Activated CD4-positive, alpha-beta T cell treated with anti-CD3 and anti-CD28 coated beads, Interleukin-2, amount 50 U/mL, for 48 hours (primary cell): Measurements from ENCODE around the gene GAS2L3.
"Not testable (repeated sequence)": the region's sequence is repeated elsewhere in the genome, so short reads cannot be mapped to it uniquely, and the experiment has no call there.

Experiments
- DNase-seq, 2 experiments: peaks; one replicate each; pipeline ENCODE4 v3.0.0-alpha.2; 2020

The GAS2L3 gene

DNA sequence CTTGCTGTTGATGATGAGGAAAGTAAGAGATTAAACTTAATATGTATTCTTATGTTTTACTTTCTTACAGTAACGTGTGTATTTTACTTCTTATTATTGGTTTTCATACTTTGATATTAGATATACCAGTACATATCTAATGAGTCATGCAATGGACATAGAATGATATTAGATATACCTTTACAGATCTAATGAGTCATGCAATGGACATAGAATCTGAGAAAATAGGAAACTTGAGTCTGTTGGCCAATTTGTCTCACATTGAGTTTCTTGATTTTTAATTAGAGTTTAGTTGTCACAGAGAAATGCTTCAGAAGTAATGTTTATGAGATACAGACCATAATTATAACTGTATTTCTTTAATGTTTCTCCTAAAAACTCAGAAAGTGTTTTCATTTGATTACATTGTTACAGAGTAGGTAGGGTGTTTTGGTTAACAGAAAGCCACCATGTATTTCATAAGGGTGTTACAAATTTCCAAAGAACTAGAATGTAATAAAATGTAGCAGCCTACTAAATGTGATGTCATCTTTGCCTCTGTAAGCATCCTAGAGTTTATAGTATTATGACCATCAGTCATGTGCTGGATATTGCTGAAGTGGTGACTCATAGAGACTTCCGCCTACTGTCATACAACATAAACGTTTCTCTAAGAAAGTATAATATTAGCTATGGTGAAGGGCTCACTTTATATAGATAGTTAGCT lies 3.0 kb downstream of the GAS2L3 start:
- DNase-seq = no peak

DNA sequence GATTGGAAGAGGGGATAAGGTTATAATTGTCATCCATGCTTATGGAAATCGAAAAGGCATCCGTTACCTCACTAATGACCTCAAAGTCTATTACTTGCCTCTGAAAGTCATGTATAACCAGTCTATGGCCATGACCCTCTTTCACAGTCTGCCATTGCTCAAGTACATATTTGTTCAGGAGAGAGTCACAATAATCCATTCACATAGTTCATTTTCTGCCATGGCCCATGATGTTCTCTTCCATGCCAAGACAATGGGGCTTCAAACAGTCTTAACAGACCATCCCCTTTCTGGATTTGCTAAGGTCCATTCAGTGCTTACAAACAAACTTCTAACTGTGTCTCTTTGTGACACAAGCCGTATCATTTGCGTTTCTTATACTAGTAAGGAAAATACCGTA lies 5.4 kb downstream of the GAS2L3 start:
- no peak for DNase-seq

DNA sequence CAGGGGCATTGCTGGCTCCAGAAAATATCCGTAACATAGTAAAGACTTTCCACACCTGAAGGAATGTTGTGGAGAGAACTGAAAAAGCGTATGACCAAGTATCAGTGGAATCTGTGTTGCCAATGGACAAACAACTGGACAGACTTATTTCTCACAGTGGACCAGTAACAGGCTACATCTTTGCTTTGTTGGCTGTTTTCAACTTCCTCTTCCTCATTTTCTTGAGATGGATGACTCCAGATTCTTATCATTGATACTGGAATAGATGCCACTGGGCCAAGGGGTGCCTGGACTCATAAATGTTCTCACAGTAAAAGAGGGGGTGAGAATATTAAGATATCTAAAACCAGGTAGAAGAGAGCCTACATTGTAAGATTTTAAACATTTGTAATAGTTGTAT lies 6.4 kb downstream of the GAS2L3 start:
- no peak for DNase-seq

DNA sequence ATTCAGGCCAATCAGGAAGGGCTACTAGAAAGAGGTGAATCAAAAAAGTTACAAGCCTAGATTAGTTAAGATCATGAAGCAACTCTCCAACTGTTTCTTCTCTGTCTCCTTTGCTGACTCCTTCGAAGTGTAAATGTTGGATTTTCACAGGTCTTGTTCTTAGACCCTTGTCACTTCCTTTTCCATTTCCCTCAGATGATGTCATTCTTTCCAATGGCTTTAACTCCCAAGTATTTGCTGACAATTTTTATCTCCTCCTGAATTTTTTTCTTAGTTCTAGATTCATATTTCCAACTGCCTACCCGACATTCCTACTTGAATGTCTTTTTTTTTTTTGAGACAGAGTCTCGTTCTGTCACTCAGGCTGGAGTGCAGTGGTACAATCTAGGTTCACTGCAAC lies 10.8 kb downstream of the GAS2L3 start:
- DNase-seq = no peak

DNA sequence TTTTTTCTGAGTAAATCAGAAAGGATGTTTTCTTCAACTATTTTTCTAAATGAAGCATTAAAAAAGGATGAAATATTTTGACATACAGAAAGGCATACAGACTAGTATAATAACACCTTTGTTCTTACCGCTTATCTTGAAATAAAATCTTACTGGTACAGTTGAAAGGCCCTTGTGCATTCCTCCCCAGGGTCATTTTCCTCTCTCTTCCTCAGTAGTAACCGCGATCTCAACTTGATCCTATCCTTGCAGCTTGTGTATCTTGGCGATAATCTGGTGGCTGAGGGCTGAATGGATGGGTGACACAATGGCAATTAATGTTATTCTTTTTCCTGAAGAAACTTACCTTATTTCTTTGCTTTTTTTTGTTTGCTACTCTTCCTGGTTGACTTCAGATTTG lies 18.5 kb downstream of the GAS2L3 start:
- DNase-seq = no peak

DNA sequence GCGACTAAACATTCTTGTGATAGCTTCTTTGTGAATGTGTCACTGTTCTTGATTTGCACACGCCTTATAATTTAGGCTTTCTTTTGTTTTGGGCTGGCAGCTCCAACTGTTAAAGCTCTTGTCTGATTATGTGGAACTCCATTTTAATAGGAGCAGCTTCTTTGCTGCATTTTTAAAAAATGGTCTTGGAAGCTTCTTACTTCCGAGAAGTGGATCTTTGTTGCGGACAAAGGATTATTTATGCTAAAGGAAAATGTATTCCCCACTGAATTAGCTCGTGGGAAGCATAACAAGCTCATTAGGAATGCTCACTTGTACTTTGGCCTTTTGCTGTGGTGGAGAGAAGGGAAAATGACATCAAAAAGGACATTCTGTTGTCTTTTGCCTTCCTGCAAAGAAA lies 20.0 kb downstream of the GAS2L3 start:
- no peak for DNase-seq

DNA sequence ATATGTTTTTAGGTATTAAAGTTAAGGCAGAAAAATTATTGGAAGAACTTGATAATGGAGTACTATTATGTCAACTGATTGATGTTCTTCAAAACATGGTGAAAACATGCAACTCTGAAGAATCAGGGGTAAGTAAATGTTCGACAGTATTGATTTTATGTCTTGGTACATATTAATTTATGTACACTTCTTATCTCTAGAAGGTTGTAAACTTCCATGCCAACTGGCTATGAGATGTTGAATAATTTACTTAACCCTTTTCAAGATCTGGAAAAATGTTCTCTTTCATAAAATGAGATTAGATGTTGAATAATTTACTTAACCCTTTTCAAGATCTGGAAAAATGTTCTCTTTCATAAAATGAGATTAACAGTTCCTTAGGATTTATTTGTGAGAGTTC lies 28.1 kb downstream of the GAS2L3 start:
- no peak for DNase-seq

DNA sequence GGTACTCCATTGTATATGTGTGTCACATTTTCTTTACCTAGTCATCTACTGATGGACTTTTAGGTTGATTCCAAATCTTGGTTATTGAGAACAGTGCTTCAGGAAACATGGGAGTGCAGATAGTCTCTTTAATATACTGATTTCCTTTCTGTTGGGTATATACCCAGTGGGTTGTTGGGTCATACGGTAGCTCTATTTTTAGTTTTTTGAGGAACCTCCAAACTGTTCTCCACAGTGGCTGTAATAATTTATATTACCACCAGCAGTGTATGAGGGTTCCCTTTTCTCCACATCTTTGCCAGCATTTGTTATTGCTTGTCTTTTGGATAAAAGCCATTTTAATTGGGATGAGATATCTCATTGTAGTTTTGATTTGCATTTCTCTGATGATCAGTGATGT lies 29.5 kb downstream of the GAS2L3 start:
- DNase-seq = not testable (repeated sequence)

DNA sequence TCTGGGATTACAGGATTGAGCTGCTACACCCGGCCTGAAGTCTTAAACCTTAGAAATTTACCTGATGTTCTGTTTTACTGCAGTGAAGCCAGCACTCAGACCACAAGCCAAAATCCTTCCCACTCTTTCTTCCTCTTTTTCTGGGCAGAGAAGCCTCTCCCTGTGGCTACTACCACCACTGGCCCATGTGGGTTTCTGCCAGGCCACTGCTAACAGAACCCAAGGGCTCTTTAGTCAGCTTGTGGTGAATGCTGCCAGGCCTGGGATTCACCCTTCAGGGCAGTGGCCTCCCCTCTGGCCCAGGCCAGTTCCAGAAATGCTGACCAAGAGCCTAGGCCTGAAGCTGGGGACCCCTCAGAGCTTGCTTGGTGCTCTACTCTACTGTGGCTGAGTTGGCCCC lies 35.3 kb downstream of the GAS2L3 start:
- DNase-seq = no peak

DNA sequence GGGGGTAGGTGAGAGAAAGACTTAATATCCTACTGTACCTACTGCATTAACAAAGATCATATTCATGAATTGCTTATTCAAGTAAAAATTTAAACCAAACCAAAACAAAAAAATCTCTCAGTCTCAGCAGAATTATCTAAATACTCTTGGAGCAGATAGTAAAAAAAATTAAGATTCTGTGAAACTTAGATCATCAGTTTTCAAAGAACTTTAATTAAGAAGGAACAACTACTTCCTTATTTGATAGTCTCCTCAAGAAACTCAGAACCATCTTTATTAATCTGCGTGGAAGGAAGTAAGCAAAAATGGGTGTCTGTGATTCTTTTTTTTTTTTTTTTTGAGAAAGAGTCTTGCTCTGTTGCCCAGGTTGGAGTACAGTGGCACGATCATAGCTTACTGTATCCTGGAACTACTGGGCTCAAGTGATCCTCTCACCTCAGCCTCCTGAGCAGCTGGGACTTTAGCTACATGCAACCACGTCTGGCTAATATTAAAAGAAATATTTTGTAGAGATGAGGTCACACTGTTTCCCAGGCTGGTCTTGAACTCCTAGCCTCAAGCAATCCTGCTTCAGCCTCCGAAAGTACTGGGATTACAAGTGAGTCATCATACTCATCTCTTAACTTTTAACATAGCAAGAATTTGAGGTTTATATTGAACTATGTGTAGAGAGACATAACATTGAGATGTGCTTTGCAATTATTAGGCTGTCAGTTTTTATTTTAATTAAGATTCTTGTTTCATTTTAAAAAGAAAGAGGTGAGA lies 37.4 kb downstream of the GAS2L3 start:
- no peak for DNase-seq

DNA sequence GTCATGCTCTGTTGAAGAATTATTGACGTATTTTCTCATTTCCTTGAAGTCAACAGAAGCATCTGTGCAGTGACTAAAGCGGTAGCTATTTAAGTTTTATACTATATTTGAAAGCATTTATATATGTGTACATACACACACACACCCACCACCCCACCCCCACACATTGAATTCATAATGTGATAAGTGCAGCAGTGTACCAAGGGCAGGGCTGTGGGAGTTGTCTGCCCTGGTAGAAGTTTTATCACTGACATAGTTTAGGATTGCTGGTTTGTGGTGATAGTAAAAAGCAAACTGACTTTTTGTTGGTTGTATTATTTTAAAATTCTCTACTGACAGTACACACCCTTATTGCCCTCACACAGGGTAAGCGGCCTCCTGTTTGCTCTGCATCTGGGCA lies 39.1 kb downstream of the GAS2L3 start:
- DNase-seq = no peak

DNA sequence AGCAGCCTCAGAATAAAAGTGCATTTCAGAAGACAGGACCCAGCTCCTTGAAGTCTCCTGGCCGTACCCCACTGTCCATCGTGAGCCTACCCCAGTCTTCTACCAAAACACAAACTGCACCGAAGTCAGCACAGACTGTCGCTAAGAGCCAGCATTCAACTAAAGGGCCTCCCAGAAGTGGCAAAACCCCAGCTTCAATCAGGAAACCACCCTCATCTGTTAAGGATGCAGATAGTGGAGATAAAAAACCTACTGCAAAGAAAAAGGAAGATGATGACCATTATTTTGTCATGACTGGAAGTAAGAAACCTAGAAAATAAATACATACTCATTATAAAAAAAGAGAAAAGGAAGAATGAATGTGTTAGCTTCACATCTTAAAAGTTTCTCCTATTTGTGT lies 51.1 kb downstream of the GAS2L3 start:
- no peak for DNase-seq

DNA sequence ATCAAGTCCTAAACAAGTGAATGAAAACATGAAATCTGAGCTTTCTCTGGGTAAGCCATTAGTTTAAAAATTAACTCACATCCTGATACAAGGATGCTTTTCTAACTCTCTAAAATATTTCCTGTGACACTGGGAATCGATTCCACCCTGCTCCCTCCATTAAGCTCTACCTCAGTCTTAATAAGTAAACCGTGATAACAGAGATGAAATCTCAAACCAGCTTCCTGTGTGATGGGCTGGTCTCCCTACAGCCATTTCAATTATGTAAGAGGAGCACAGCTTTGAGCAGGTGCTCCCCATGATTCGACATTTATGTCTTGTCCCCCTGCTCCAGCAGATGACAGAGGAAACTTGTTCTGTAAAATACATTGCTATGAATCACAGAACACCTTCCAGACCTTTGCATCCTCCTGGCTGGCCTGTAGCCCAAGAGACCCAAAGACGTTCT lies 59.0 kb downstream of the GAS2L3 start:
- DNase-seq = no peak

DNA sequence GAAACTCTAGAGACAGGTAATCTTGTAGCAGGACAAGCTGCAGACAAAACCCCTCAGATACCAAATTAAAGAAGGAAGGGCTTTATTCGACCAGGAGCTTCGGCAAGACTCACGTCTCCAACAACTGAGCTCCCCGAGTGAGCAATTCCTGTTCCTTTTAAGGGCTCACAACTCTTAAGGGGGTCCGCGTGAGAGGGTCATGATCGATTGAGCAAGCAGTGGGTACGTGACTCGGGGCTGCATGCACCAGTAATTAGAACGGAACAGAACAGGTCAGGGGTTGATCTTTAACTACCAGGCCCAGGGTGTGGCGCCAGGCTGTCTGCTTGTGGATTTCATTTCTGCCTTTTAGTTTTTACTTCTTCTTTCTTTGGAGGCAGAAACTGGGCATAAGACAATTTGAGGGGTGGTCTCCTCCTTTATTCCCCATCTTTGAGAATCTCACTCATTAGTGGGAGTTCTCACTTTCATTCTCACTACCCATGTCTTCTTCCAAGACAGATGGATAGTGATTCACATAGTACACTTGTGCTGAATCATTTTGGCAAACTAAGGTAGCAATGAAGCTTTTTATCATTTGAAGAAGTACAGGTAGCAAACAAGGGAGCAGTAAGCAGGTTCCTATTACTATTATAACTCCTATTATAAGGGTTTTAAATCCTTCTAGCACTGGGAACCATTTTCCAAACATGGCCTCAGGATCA lies 59.8 kb downstream of the GAS2L3 start:
- DNase-seq = not testable (repeated sequence)

DNA sequence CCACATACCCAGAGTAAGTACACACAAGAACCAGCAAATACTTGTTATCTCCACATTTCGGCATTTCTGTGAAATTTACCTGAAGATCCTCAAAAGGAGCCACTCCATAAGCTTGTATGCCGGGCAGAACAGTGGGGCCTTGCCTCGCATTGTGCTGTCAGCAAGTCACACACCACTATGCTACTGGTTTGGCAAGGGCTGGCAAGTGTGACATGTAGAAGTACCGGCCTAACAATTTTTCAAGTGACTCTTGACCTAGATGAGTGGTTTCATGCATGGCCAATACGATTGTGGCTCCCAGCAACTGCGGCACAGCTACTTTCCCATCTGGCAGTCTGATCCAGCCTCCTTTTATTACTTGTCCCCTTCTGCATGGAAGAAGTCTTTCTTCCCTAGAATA lies 69.8 kb downstream of the GAS2L3 start:
- DNase-seq = no peak

DNA sequence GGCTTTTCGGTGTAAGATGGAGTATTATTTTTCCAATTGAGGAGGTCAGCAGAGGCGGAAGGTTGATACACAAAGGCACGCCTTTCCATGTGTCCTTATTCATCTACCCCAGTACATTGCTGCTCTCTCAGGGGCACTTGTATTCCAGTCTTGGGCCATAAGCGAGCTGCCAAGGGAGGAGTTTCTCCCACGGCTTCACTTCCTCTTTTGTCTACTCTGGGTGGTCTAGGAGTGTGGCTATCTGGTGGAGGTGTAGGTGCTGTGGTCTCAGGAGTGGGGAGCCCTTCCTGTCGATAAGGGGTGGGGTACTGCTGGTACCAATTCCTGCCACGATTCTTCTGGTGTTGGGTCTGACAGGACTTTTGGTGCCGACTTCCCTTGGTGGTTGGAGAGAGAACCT lies 73.4 kb downstream of the GAS2L3 start:
- DNase-seq = no peak

DNA sequence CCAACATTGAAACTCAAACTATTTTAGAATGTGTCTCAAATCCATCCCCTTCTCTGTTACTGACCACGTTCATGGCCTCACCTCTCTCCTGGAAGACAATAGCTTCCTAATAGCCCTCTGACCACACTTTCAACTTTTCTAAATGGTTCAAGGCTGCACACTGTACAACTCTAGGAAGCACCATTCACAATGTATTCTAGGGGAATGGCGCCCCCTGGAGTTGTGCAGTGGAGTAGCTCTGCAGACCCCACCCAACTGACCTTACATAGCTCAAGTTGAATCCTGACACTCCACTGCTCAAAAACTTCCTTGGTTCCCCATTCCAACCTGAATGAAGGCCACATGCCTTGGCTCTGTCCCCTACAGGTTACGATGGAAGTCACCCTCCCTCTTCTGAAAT lies 77.6 kb downstream of the GAS2L3 start:
- DNase-seq = no peak

DNA sequence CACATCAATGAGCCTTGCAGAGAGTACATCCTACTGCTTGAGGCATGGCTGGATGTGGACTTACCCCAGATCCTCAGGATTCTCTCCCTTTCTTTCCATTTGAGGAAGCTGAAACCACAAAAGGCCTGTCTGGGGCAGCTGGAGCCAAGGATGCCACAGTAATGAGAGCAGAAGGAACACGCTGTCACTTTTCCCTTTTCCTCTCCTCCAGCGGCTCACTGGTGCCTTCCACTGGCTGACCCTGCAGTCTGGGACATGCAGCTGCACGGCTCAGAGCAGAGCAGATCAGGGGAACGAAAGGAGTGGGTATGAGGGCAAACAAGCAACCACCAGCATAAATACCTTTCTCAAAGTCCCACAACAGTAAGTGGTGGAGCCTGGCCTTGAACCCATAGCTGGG lies 78.2 kb downstream of the GAS2L3 start:
- DNase-seq = no peak

DNA sequence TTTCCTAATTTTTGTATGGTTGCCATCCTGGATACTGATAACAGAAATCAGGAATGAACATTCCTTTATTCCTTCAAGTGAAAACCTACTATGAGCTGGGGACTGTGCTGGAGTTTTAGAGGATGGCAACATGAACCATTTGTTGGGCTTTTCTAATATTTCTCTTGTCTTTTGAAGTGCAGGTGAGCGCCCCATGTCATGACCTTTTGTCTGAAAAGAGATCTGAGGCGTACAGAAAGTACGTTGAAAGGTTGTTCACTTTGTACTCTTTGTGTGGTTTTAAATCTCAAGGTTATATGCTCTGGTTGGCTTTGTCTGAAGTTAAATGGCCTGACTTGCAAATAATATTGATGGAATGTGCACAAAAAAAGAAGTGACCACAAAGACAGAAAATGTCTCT lies 79.0 kb downstream of the GAS2L3 start:
- no peak for DNase-seq

DNA sequence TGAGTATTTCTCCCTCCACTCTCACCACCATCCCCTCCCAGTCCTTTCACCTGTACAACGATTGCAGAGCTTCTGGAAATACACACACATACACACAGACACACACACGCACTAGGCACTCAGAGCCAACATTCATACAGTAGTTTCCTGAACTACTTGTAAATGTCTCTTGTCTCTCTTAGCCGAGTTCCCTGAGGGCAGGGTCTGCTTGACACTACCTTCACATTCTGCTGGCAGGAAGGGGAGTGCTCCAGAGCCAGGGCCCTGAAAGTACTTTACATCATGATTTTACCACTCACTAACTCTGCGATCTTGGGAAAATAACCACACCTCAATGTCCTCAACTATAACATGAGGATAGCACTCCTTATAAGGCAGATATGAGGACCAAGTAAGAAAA lies 82.7 kb downstream of the GAS2L3 start:
- no peak for DNase-seq

DNA sequence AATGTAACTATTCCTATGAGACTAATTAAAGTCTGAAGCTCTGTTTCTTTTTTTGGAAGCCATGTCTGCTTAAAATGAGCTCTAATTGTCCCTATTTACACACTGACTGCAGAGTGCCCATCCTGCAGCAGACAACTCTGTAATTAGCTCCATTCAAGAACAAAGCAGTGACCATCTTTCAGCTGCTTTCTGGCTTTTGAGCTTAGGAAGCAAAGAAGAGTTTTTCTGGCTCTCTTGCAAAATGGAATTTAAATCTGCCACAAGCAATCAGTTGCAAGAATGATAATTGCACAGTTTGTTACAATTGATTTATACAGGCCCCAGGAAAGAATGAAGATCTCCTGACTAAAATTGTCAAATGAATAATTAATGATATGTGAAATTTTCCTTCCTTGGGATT lies 83.4 kb downstream of the GAS2L3 start:
- no peak for DNase-seq

DNA sequence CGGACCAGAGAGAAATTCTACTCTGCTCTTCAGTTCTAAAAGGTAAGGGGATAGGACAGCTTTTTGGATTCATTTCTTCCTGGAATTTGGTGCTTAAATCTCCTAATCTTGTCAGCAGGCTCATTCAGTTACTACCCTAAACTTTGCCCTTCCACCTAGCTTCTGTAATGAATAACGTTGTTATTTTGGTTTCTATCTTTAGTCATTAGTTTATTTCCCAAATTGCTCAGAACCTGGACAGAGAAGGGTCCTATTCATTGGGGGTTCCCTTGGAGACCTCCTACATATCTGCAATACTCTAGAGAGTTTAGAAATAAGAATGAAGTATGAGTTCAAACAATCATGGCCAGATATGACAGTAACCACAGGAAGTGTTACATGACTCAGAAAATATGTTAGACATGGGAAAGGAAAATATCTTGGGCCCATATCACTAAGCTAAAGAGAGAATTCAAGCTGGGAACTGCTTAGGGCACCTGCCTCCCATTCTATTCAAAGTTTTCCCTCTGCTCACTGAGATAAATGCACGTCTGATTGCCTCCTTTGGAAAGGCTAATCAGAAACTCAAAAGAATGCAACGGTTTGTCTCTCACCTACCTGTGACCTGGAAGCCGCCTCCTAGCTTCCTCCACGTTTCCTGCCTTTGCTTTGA lies 87.9 kb downstream of the GAS2L3 start:
- DNase-seq = no peak

DNA sequence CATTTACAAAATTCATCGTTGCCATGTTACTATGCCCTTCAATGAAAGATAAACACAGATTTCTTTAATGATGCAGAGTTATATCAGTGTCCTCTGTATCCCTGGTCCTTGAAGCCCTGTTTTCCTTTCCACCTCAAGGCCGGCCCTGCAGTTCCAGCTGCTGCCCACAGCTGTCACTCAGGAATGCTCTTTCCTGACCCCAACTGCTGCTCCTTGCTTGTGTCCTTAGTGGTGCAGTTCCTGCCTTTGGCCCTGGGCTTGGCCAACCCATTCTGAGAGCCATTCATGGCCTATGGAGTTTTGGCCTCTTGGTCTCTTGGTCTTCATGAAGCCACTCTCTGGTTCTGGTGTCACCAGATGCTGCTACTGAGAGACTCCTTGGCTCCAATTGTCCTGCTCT lies 93.1 kb downstream of the GAS2L3 start:
- DNase-seq = no peak
